MCF 10A (cell line): Measurements from ENCODE around the gene PCSK6. TPM values are rescaled to one million over a fixed set of nuclear protein-coding genes. Genes with fewer than 3 reads are reported as not detected.

Experiments used
- BruUV-seq: library from RNA; stranded (reverse); fragments of 400-500 nt; replicated peaks from 2 replicates; lab custom pipeline; 2021; lab: Mats Ljungman, UMichigan
- CTCF ChIA-PET: fragments of 300-600 bp; sonication (Branson Sonifier 250); formaldehyde crosslinking; extraction: SDS; loops from one replicate; lab custom pipeline; 2021; ENCODE audit warnings: antibody characterized with exemption, inconsistent platforms; lab: Yijun Ruan, JAX
- POLR2A ChIA-PET: fragments of 300-600, 350-650 bp; sonication (Branson Sonifier 250); formaldehyde crosslinking; extraction: SDS; loops from one replicate; lab custom pipeline; 2020; ENCODE audit warnings: antibody characterized with exemption, inconsistent platforms; lab: Yijun Ruan, JAX
- DNase-seq: peaks from one replicate; pipeline ENCODE4 v3.0.0-alpha.2; 2018; ENCODE audit not compliant: unreplicated experiment
- H3K27ac Mint-ChIP-seq: one replicate; pipeline ENCODE4 v1.8.0; 2022; ENCODE audit warnings: mild to moderate bottlenecking, low read depth, mixed read lengths; ENCODE audit not compliant: unreplicated experiment
- H3K27me3 Mint-ChIP-seq: one replicate; pipeline ENCODE4 v1.8.0; 2022; ENCODE audit warnings: mixed read lengths; ENCODE audit not compliant: insufficient read depth, unreplicated experiment
- H3K36me3 Mint-ChIP-seq: one replicate; pipeline ENCODE4 v1.8.0; 2022; ENCODE audit warnings: mild to moderate bottlenecking, moderate library complexity, mixed read lengths; ENCODE audit not compliant: insufficient read depth, unreplicated experiment
- H3K4me1 Mint-ChIP-seq: one replicate; pipeline ENCODE4 v1.8.0; 2022; ENCODE audit warnings: mixed read lengths; ENCODE audit not compliant: insufficient read depth, unreplicated experiment
- H3K4me3 Mint-ChIP-seq: one replicate; pipeline ENCODE4 v1.8.0; 2022; ENCODE audit warnings: mild to moderate bottlenecking, moderate library complexity, mixed read lengths; ENCODE audit not compliant: unreplicated experiment
- H3K9me3 Mint-ChIP-seq: one replicate; pipeline ENCODE4 v1.8.0; 2022; ENCODE audit warnings: mixed read lengths; ENCODE audit not compliant: unreplicated experiment
- CTCF ChIP-seq: fragments of 200-600 bp; IDR thresholded peaks from one replicate; pipeline ENCODE4 v1.8.0; 2022; ENCODE audit warnings: antibody characterized with exemption, mild to moderate bottlenecking; ENCODE audit not compliant: unreplicated experiment
- intact Hi-C: fragments of 100-400 bp; cut with micrococcal nuclease; formaldehyde crosslinking; loops from 2 replicates; pipeline ENCODE4 v1.14.1; 2022
- total RNA-seq: library from RNA; stranded (reverse); gene quantifications from 2 replicates; pipeline ENCODE4 v1.2.3, GENCODE V29; 2022

Gene PCSK6
- total RNA-seq, 1 experiment from 2014 or later = 30.8 TPM

GRCh38 chr15:101477851-101478362 lies 11.6 kb downstream of the PCSK6 start:
- TF ChIP-seq CTCF = no peak
- no peaks in the 10 kb centered on the region for H3K9me3 Mint-ChIP-seq
- no peak overlapping the region for H3K27ac Mint-ChIP-seq
- no peaks in the 10 kb centered on the region for H3K27me3 Mint-ChIP-seq
- no TSS peak for BruUV-seq
- DNase-seq = no peak
- CTCF ChIA-PET = no interaction called here
- H3K4me1 Mint-ChIP-seq = peaks cover 15% of the 10 kb centered on the region
- H3K36me3 Mint-ChIP-seq = peaks cover 13% of the 10 kb centered on the region
- intact Hi-C loops = no loop called here
- no peak overlapping the region for H3K4me3 Mint-ChIP-seq
- POLR2A ChIA-PET = no interaction called here

- no peak overlapping the region for H3K27ac Mint-ChIP-seq
- no peak overlapping the region for H3K4me3 Mint-ChIP-seq
- peaks cover 13% of the 10 kb centered on the region for H3K36me3 Mint-ChIP-seq
- DNase-seq = no peak
- TF ChIP-seq CTCF = no peak
- H3K9me3 Mint-ChIP-seq = no peaks in the 10 kb centered on the region
- no TSS peak for BruUV-seq
- ChIA-PET POLR2A (no interaction called here), CTCF (no interaction called here)
- intact Hi-C loops = no loop called here
- no peaks in the 10 kb centered on the region for H3K27me3 Mint-ChIP-seq
- H3K4me1 Mint-ChIP-seq = peaks cover 6% of the 10 kb centered on the region
Measured at GRCh38 chr15:101476756-101477155, 12.8 kb downstream of the PCSK6 start.

GRCh38 chr15:101474983-101475382 lies 14.5 kb downstream of the PCSK6 start:
- no peaks in the 10 kb centered on the region for H3K27me3 Mint-ChIP-seq
- BruUV-seq = no TSS peak
- peaks cover 6% of the 10 kb centered on the region for H3K36me3 Mint-ChIP-seq
- peaks cover 6% of the 10 kb centered on the region for H3K4me1 Mint-ChIP-seq
- no peak for TF ChIP-seq CTCF
- POLR2A ChIA-PET = no interaction called here
- H3K27ac Mint-ChIP-seq = no peak overlapping the region
- CTCF ChIA-PET = no interaction called here
- H3K9me3 Mint-ChIP-seq = no peaks in the 10 kb centered on the region
- no peak overlapping the region for H3K4me3 Mint-ChIP-seq
- DNase-seq = no peak
- intact Hi-C loops = no loop called here

GRCh38 chr15:101474233-101474632 lies 15.3 kb downstream of the PCSK6 start:
- peaks cover 6% of the 10 kb centered on the region for H3K4me1 Mint-ChIP-seq
- no peaks in the 10 kb centered on the region for H3K27me3 Mint-ChIP-seq
- POLR2A ChIA-PET = no interaction called here
- no TSS peak for BruUV-seq
- CTCF ChIA-PET = interaction anchor here (0.6 to 1.6 kb wide), 2 partner anchors 9 to 249 kb away, joined by 3 to 4 read pairs; no protein-coding TSS in a partner anchor
- TF ChIP-seq CTCF = no peak
- DNase-seq = no peak
- peaks cover 6% of the 10 kb centered on the region for H3K36me3 Mint-ChIP-seq
- no peaks in the 10 kb centered on the region for H3K9me3 Mint-ChIP-seq
- no peak overlapping the region for H3K27ac Mint-ChIP-seq
- H3K4me3 Mint-ChIP-seq = no peak overlapping the region
- intact Hi-C loops = no loop called here
